HG02798 (cell line): ENCODE measurements around the gene TEFM.
A peak's percentile ranks its signal among the peaks of the same experiment; 100 is the strongest.
"Not testable (repeated sequence)": the region's sequence is repeated elsewhere in the genome, so short reads cannot be mapped to it uniquely, and the experiment has no call there.

ENCODE experiments used
- ATAC-seq: cut with Tn5 transposase; IDR thresholded peaks from one replicate; pipeline ENCODE4 v1.9.1; 2021; ENCODE audit warnings: mild to moderate bottlenecking; ENCODE audit not compliant: unreplicated experiment, poor library complexity

The TEFM gene

GRCh38 chr17:30906101-30906911 is at the start of gene TEFM:
TEFM (minus strand) TSS chr17:30906238; CDS start chr17:30906198, 40 bp downstream.
- peak; percentile 93 for ATAC-seq

- no peak for ATAC-seq
Measured at GRCh38 chr17:30954046-30954830, 48.2 kb upstream of the TEFM start.

- ATAC-seq: no peak
Measured at GRCh38 chr17:30952638-30953393, 46.8 kb upstream of the TEFM start.

GRCh38 chr17:30950669-30951399 is 44.8 kb upstream of the TEFM start:
- no peak for ATAC-seq

GRCh38 chr17:30950189-30950588 is 44.2 kb upstream of the TEFM start:
- ATAC-seq: no peak

GRCh38 chr17:30947796-30948195 is 41.8 kb upstream of the TEFM start:
- ATAC-seq: no peak

GRCh38 chr17:30942308-30943079 is 36.5 kb upstream of the TEFM start:
- no peak for ATAC-seq

GRCh38 chr17:30939051-30939689 is 33.1 kb upstream of the TEFM start:
- no peak for ATAC-seq

GRCh38 chr17:30933966-30934365 is 27.9 kb upstream of the TEFM start:
- no peak for ATAC-seq

GRCh38 chr17:30931582-30931981 is 25.5 kb upstream of the TEFM start:
- not testable (repeated sequence) for ATAC-seq

- ATAC-seq: no peak
Measured at GRCh38 chr17:30930495-30930894, 24.5 kb upstream of the TEFM start.

GRCh38 chr17:30929861-30930260 is 23.8 kb upstream of the TEFM start:
- not testable (repeated sequence) for ATAC-seq

GRCh38 chr17:30929081-30929633 is 23.1 kb upstream of the TEFM start:
- no peak for ATAC-seq

GRCh38 chr17:30928584-30928983 is 22.5 kb upstream of the TEFM start:
- no peak for ATAC-seq

- no peak for ATAC-seq
Measured at GRCh38 chr17:30927756-30928155, 21.7 kb upstream of the TEFM start.

GRCh38 chr17:30926516-30926915 is 20.5 kb upstream of the TEFM start:
- no peak for ATAC-seq

GRCh38 chr17:30924341-30924740 is 18.3 kb upstream of the TEFM start:
- no peak for ATAC-seq

GRCh38 chr17:30922235-30923030 is 16.4 kb upstream of the TEFM start:
- no peak for ATAC-seq
